Measurements from ENCODE around the gene RHEBL1. TPM values are rescaled to one million over a fixed set of nuclear protein-coding genes. Genes with fewer than 3 reads are reported as not detected.

The RHEBL1 gene
- total RNA-seq, 4 donors from 2014 or later, result 0.96 TPM; not detected in 3

- TF ChIP-seq CTCF (IDR thresholded peaks at IDR 0.05), result no peak
- DNase-seq (ENCODE audit: low spot score) (no peak), ATAC-seq (ENCODE audit: low FRiP score) (no peak)
Measured at GRCh38 chr12:49059045-49059298, 10.8 kb downstream of the RHEBL1 start.

- no peak for TF ChIP-seq CTCF (IDR thresholded peaks at IDR 0.05)
- DNase-seq (ENCODE audit: low spot score), result no peak
- ATAC-seq (ENCODE audit: low FRiP score), result no peak
Measured at GRCh38 chr12:49058366-49059044, 11.3 kb downstream of the RHEBL1 start.

GRCh38 chr12:49057888-49058287, 11.9 kb downstream of the RHEBL1 start:
- no peak for DNase-seq (ENCODE audit: low spot score)
- no peak for ATAC-seq (ENCODE audit: low FRiP score)
- no peak for TF ChIP-seq CTCF (IDR thresholded peaks at IDR 0.05)

- ATAC-seq (ENCODE audit: low FRiP score) (peak; percentile 24), DNase-seq (ENCODE audit: low spot score) (no peak)
- no peak for TF ChIP-seq CTCF (IDR thresholded peaks at IDR 0.05)
Measured at GRCh38 chr12:49055978-49056754, 13.6 kb downstream of the RHEBL1 start.

GRCh38 chr12:49055092-49055491, 14.7 kb downstream of the RHEBL1 start:
- no peak for ATAC-seq (ENCODE audit: low FRiP score)

GRCh38 chr12:49054524-49054923, 15.3 kb downstream of the RHEBL1 start:
- DNase-seq (ENCODE audit: low spot score) (no peak), ATAC-seq (ENCODE audit: low FRiP score) (no peak)
- no peak for TF ChIP-seq CTCF (IDR thresholded peaks at IDR 0.05)

More at GRCh38 chr12:49055092-49055491, 14.7 kb downstream of the RHEBL1 start:
- TF ChIP-seq CTCF (IDR thresholded peaks at IDR 0.05), result no peak
- DNase-seq (ENCODE audit: low spot score), result no peak

DNA sequence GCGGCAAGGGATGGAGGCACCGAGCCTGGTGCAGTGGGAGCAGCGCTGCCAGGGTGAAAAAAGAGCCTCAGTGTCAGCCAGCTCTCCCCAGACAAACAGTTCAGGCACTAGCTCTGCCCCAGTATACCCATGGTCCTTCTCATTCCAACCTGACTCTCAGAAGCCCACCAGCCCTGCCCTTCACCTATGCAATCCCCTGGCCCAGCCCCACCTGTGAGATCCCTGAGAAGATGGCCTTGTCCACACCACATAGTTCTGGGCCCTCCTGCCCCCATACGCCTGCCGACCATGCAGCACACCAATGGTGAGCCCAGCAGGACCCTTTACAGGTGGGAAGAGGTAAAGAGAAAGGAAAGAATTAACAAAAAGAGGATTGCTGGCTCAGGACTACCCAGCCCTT, 15.7 kb downstream of the RHEBL1 start:
- TF ChIP-seq CTCF (IDR thresholded peaks at IDR 0.05), result no peak
- ATAC-seq (ENCODE audit: low FRiP score), result no peak
- no peak for DNase-seq (ENCODE audit: low spot score)
